Measurements from ENCODE around the gene ARHGAP10. TPM values are rescaled to one million over a fixed set of nuclear protein-coding genes. Genes with fewer than 3 reads are reported as not detected.

The ARHGAP10 gene
- total RNA-seq, 1 donor from 2014 or later: 28.0 TPM

DNA sequence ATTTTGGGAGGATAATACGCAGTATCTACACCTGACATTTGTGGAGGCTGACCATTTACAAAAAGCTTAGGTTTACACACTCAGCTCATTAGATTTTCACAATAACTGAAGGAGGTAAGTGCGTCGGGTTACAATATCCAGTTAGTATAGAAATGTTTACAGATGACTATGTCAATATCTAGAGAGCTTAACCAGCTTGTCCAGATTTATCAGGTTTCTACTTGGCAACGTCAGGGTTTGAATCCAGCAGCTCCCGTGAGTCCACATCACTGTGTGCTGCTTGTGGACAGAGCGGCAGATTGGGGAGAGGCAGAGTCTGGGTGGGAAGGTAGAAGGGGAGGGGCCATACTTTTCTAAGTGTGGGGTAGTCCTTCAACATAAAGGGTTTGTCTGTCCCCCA, 28.3 kb downstream of the ARHGAP10 start:
- no peak overlapping the region for H3K9ac ChIP-seq (ENCODE audit: low read length)
- Mint-ChIP-seq H3K27me3 (ENCODE audit: low read depth, unreplicated experiment) (no peaks in the 10 kb centered on the region), H3K27ac (ENCODE audit: unreplicated experiment) (no peak overlapping the region), H3K36me3 (ENCODE audit: low read depth, unreplicated experiment) (peaks cover 2% of the 10 kb centered on the region), H3K4me3 (ENCODE audit: unreplicated experiment) (no peak overlapping the region), H3K4me1 (ENCODE audit: low read depth, unreplicated experiment) (peaks cover 20% of the 10 kb centered on the region), H3K9me3 (ENCODE audit: unreplicated experiment) (no peaks in the 10 kb centered on the region)
- TF ChIP-seq, protein P1, sequence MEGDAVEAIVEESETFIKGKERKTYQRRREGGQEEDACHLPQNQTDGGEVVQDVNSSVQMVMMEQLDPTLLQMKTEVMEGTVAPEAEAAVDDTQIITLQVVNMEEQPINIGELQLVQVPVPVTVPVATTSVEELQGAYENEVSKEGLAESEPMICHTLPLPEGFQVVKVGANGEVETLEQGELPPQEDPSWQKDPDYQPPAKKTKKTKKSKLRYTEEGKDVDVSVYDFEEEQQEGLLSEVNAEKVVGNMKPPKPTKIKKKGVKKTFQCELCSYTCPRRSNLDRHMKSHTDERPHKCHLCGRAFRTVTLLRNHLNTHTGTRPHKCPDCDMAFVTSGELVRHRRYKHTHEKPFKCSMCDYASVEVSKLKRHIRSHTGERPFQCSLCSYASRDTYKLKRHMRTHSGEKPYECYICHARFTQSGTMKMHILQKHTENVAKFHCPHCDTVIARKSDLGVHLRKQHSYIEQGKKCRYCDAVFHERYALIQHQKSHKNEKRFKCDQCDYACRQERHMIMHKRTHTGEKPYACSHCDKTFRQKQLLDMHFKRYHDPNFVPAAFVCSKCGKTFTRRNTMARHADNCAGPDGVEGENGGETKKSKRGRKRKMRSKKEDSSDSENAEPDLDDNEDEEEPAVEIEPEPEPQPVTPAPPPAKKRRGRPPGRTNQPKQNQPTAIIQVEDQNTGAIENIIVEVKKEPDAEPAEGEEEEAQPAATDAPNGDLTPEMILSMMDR (IDR thresholded peaks at IDR 0.05; ENCODE audit: insufficient read depth, low read depth, low read length): no peak
- no peak for TF ChIP-seq EZH2 (IDR thresholded peaks at IDR 0.05; ENCODE audit: insufficient read depth, low read length)
- H3K9me3 ChIP-seq (ENCODE audit: insufficient read depth, low read depth, low read length): no peaks in the 10 kb centered on the region
- no peak overlapping the region for H3K4me3 ChIP-seq (ENCODE audit: insufficient read depth, low read depth, low read length)
- peaks cover 13% of the 10 kb centered on the region for H3K4me1 ChIP-seq (ENCODE audit: insufficient read depth, low read length)
- no peak overlapping the region for H3K4me2 ChIP-seq (ENCODE audit: low read length)
- H4K20me1 ChIP-seq (ENCODE audit: insufficient read depth, low read length): peaks cover 21% of the 10 kb centered on the region
- peaks cover 67% of the 10 kb centered on the region for H3K79me2 ChIP-seq (ENCODE audit: insufficient read depth, low read length)
- H3K27me3 ChIP-seq (ENCODE audit: insufficient read depth, low read length): no peaks in the 10 kb centered on the region
- DNase-seq (ENCODE audit: low read depth) (no peak), FAIRE-seq (no peak)
- H3K27ac ChIP-seq (ENCODE audit: low read depth, low read length): no peak overlapping the region
- H2AFZ ChIP-seq (ENCODE audit: low read depth, low read length): no peak overlapping the region
- no peaks in the 10 kb centered on the region for H3K36me3 ChIP-seq (ENCODE audit: insufficient read depth, low read length)

DNA sequence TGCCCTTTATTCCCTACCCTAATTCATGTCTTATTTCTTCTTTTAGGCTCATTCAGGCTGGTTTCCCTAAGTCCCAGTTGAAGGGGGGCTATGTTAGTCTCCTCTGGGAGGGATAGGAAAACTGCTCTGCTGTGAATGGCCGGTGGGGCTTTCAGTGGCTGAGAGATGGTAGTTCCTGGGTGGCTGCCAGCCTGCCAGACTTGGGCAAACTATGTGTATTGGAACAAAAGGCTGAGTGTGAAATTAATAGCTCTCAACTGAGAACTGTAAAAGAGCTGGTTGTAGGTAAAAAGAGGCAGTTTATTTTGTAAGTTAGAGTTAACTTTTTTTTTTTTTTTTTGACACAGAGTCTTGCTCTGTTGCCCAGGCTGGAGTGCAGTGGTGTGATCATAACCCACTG, 28.8 kb downstream of the ARHGAP10 start:
- H3K4me1 ChIP-seq (ENCODE audit: insufficient read depth, low read length): peaks cover 8% of the 10 kb centered on the region
- no peak for FAIRE-seq
- H3K4me3 ChIP-seq (ENCODE audit: insufficient read depth, low read depth, low read length): no peak overlapping the region
- Mint-ChIP-seq H3K4me3 (ENCODE audit: unreplicated experiment) (no peak overlapping the region), H3K9me3 (ENCODE audit: unreplicated experiment) (no peaks in the 10 kb centered on the region), H3K27me3 (ENCODE audit: low read depth, unreplicated experiment) (no peaks in the 10 kb centered on the region), H3K4me1 (ENCODE audit: low read depth, unreplicated experiment) (peaks cover 14% of the 10 kb centered on the region), H3K27ac (ENCODE audit: unreplicated experiment) (no peak overlapping the region), H3K36me3 (ENCODE audit: low read depth, unreplicated experiment) (peaks cover 2% of the 10 kb centered on the region)
- no peak overlapping the region for H2AFZ ChIP-seq (ENCODE audit: low read depth, low read length)
- H3K27me3 ChIP-seq (ENCODE audit: insufficient read depth, low read length): no peaks in the 10 kb centered on the region
- DNase-seq (ENCODE audit: low read depth): no peak
- H3K27ac ChIP-seq (ENCODE audit: low read depth, low read length): no peak overlapping the region
- no peak overlapping the region for H3K4me2 ChIP-seq (ENCODE audit: low read length)
- no peaks in the 10 kb centered on the region for H3K36me3 ChIP-seq (ENCODE audit: insufficient read depth, low read length)
- TF ChIP-seq, protein P1 (IDR thresholded peaks at IDR 0.05; ENCODE audit: insufficient read depth, low read depth, low read length): no peak
- no peak for TF ChIP-seq EZH2 (IDR thresholded peaks at IDR 0.05; ENCODE audit: insufficient read depth, low read length)
- H3K9ac ChIP-seq (ENCODE audit: low read length): no peak overlapping the region
- H4K20me1 ChIP-seq (ENCODE audit: insufficient read depth, low read length): peaks cover 23% of the 10 kb centered on the region
- peaks cover 67% of the 10 kb centered on the region for H3K79me2 ChIP-seq (ENCODE audit: insufficient read depth, low read length)
- H3K9me3 ChIP-seq (ENCODE audit: insufficient read depth, low read depth, low read length): no peaks in the 10 kb centered on the region

DNA sequence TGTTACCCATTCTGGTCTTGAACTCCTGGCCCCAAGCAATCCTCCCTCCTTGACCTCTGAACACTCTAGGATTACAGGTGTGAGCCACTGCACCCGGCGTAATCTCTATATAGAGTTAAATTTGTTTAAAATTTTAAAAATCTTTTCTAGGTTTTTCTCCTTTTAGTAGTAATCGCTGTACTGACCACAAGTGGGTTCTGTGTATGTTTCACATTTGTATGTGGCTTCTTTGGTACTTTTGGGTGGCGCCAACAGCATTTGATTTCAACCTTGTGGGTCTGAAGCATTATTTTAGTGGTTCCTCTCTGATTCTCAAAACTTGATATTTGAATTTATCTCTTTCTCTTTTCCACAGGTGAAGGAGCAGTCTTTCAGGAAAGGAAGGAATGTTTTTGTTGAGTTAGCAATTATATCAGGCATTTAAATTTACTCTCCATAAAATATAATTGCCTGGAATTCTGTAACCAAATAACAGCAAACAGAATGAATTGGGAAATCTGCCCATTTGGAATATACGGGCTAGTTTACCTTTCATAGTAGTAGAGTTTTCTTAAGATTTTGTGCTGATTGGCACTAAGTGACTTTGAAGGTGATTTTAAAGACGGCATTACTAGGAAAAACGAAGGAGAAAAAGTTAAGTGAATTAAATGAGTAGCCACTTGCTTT, 29.5 kb downstream of the ARHGAP10 start:
- Histone ChIP-seq H2AFZ (ENCODE audit: low read depth, low read length) (no peak overlapping the region), H3K9me3 (ENCODE audit: insufficient read depth, low read depth, low read length) (no peaks in the 10 kb centered on the region), H3K4me3 (ENCODE audit: insufficient read depth, low read depth, low read length) (no peak overlapping the region), H3K27ac (ENCODE audit: low read depth, low read length) (no peak overlapping the region), H4K20me1 (ENCODE audit: insufficient read depth, low read length) (peaks cover 18% of the 10 kb centered on the region), H3K36me3 (ENCODE audit: insufficient read depth, low read length) (no peaks in the 10 kb centered on the region), H3K9ac (ENCODE audit: low read length) (no peak overlapping the region), H3K27me3 (ENCODE audit: insufficient read depth, low read length) (no peaks in the 10 kb centered on the region), H3K79me2 (ENCODE audit: insufficient read depth, low read length) (peaks cover 66% of the 10 kb centered on the region), H3K4me1 (ENCODE audit: insufficient read depth, low read length) (peaks cover 2% of the 10 kb centered on the region), H3K4me2 (ENCODE audit: low read length) (no peak overlapping the region)
- DNase-seq (ENCODE audit: low read depth) (no peak), FAIRE-seq (no peak)
- Mint-ChIP-seq H3K36me3 (ENCODE audit: low read depth, unreplicated experiment) (peaks cover 2% of the 10 kb centered on the region), H3K27me3 (ENCODE audit: low read depth, unreplicated experiment) (no peaks in the 10 kb centered on the region), H3K9me3 (ENCODE audit: unreplicated experiment) (no peaks in the 10 kb centered on the region), H3K27ac (ENCODE audit: unreplicated experiment) (no peak overlapping the region), H3K4me1 (ENCODE audit: low read depth, unreplicated experiment) (peaks cover 8% of the 10 kb centered on the region), H3K4me3 (ENCODE audit: unreplicated experiment) (no peak overlapping the region)
- TF ChIP-seq, protein P1 (IDR thresholded peaks at IDR 0.05; ENCODE audit: insufficient read depth, low read depth, low read length): no peak
- TF ChIP-seq EZH2 (IDR thresholded peaks at IDR 0.05; ENCODE audit: insufficient read depth, low read length): no peak

Measured in astrocyte (in vitro differentiated cells and primary cell).